Measurements from ENCODE around the gene CRACR2A.

- TF ChIP-seq CTCF (IDR thresholded peaks at IDR 0.05; ENCODE audit: low read depth, low read length) (no peak), POLR2A (IDR thresholded peaks at IDR 0.05; ENCODE audit: extremely low read depth, insufficient read length) (no peak)
These were observed 22.6 kb upstream of the CRACR2A start for GRCh38 chr12:3775385-3776035.

Measured in NB4 (cell line).